NCI-H1105 (cell line): ENCODE results near the gene FAM168B.

Source experiments
- DNase-seq: peaks from one replicate; lab custom pipeline; 2025; lab: John Stamatoyannopoulos, UW

Gene FAM168B

GRCh38 chr2:131039908-131040660, 53.2 kb downstream of the FAM168B start:
- no peak for DNase-seq

- DNase-seq: no peak
These were observed 53.7 kb downstream of the FAM168B start for GRCh38 chr2:131039535-131039907.

- DNase-seq: no peak
These were observed 54.2 kb downstream of the FAM168B start for GRCh38 chr2:131039101-131039440.

GRCh38 chr2:131038258-131039100, 54.8 kb downstream of the FAM168B start:
- DNase-seq: no peak

GRCh38 chr2:131037398-131038257, 55.6 kb downstream of the FAM168B start:
- DNase-seq: no peak

- DNase-seq: no peak
These were observed 56.4 kb downstream of the FAM168B start for GRCh38 chr2:131036696-131037397.

GRCh38 chr2:131036269-131036668, 57.0 kb downstream of the FAM168B start:
- DNase-seq: no peak

GRCh38 chr2:131035826-131036231, 57.4 kb downstream of the FAM168B start:
- DNase-seq: no peak

- DNase-seq: no peak
These were observed 58.0 kb downstream of the FAM168B start for GRCh38 chr2:131035112-131035825.

GRCh38 chr2:131034122-131035051, 58.9 kb downstream of the FAM168B start:
- DNase-seq: peak; percentile 26

GRCh38 chr2:131033786-131034121, 59.5 kb downstream of the FAM168B start:
- no peak for DNase-seq

- no peak for DNase-seq
These were observed 60.8 kb downstream of the FAM168B start for GRCh38 chr2:131032393-131032836.

GRCh38 chr2:131031875-131032274, 61.4 kb downstream of the FAM168B start:
- no peak for DNase-seq

- no peak for DNase-seq
These were observed 61.8 kb downstream of the FAM168B start for GRCh38 chr2:131031431-131031841.

- DNase-seq: no peak
These were observed 62.7 kb downstream of the FAM168B start for GRCh38 chr2:131030478-131030971.

GRCh38 chr2:131029812-131030211, 63.4 kb downstream of the FAM168B start:
- DNase-seq: no peak

GRCh38 chr2:131027566-131028528, 65.4 kb downstream of the FAM168B start:
- no peak for DNase-seq

GRCh38 chr2:131026919-131027318, 66.3 kb downstream of the FAM168B start:
- no peak for DNase-seq

GRCh38 chr2:131023758-131024157, 69.5 kb downstream of the FAM168B start:
- no peak for DNase-seq
